Measurements from ENCODE around the gene ANXA4. TPM values are rescaled to one million over a fixed set of nuclear protein-coding genes. Genes with fewer than 3 reads are reported as not detected.

ANXA4 gene
- total and polyA plus RNA-seq, 8 donors: 40.8 to 193 (median 80.8) TPM

DNA sequence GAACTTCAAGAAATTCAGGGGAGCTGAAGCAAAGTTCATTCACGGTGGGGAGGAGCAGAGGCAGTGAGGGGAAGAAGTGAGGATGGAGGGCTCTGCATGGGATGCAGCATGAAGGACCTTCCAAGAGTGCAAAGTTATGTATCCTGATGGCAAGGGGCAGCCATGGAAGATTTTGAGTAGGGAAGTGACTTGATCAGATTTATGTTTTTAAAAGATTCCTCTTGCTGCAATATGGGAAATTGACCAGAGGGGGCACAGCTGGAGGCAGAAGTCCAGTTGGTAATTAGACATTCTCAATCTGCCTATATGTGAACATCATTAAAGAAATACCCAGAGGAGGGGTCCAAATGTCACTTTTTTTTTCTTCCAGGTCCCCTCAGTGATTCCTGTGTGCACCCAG, 21.5 kb upstream of the ANXA4 start:
- no peak for TF ChIP-seq EP300 (IDR thresholded peaks at IDR 0.05)
- TF ChIP-seq POLR2A (IDR thresholded peaks at IDR 0.05): no peak
- TF ChIP-seq, protein P1, sequence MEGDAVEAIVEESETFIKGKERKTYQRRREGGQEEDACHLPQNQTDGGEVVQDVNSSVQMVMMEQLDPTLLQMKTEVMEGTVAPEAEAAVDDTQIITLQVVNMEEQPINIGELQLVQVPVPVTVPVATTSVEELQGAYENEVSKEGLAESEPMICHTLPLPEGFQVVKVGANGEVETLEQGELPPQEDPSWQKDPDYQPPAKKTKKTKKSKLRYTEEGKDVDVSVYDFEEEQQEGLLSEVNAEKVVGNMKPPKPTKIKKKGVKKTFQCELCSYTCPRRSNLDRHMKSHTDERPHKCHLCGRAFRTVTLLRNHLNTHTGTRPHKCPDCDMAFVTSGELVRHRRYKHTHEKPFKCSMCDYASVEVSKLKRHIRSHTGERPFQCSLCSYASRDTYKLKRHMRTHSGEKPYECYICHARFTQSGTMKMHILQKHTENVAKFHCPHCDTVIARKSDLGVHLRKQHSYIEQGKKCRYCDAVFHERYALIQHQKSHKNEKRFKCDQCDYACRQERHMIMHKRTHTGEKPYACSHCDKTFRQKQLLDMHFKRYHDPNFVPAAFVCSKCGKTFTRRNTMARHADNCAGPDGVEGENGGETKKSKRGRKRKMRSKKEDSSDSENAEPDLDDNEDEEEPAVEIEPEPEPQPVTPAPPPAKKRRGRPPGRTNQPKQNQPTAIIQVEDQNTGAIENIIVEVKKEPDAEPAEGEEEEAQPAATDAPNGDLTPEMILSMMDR (IDR thresholded peaks at IDR 0.05): peak in 1 of 7 experiments; percentile 20
- intact Hi-C loops (cut with DNase I; ENCODE audit: low total_unique reads): loop anchor here (5.0 kb wide), 1 partner anchor 97 kb away; no protein-coding TSS in a partner anchor
- H3K9me3 ChIP-seq: no peaks in the 10 kb centered on the region

DNA sequence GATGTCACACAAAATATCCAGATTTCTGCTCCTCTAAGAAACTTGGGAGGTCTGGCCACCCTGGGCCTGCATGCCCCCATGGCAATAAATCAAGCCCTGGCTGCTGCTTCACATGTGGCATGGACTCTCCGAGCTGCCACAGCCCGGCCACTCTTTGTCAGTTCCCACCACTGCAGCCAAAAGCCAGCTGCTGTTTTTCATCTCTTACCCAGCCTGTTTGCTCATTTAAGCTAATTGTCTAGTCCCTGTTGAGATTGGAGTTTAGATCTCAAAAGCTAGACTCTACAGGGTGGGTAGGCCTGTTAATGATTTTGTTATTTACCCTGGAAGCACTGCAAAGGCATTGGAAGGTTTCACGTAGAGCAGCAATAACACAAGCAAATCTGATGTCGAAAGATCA, 20.9 kb upstream of the ANXA4 start:
- Histone ChIP-seq H3K27me3 (no peaks in the 10 kb centered on the region), H3K9me3 (no peaks in the 10 kb centered on the region), H3K4me1 (peaks cover 0 to 12% (median 5%) of the 10 kb centered on the region in 4 donors), H3K27ac (no peak overlapping the region), H3K36me3 (no peaks in the 10 kb centered on the region), H3K4me3 (no peak overlapping the region)
- intact Hi-C loops (cut with DNase I; ENCODE audit: low total_unique reads): loop anchor here (5.0 kb wide), 1 partner anchor 96 kb away; no protein-coding TSS in a partner anchor
- WGBS, 5 donors: 75 to 84% (median 80%) methylated on average over 4 of the region's 4 CpGs
- TF ChIP-seq, protein P1 (IDR thresholded peaks at IDR 0.05): no peak
- TF ChIP-seq POLR2A (IDR thresholded peaks at IDR 0.05) (no peak), POLR2AphosphoS5 (IDR thresholded peaks at IDR 0.05) (no peak), EP300 (IDR thresholded peaks at IDR 0.05) (no peak)
- DNase-seq: no peak

More for the DNA sequence above, 21.5 kb upstream of the ANXA4 start:
- H3K4me1 ChIP-seq: peaks cover 0 to 12% (median 5%) of the 10 kb centered on the region in 4 donors
- 50 to 81% (median 64%) methylated on average over 1 of the region's 1 CpG for WGBS, 5 donors
- no peak overlapping the region for H3K4me3 ChIP-seq
- no peak overlapping the region for H3K27ac ChIP-seq
- no peaks in the 10 kb centered on the region for H3K36me3 ChIP-seq
- DNase-seq: no peak
- no peaks in the 10 kb centered on the region for H3K27me3 ChIP-seq

DNA sequence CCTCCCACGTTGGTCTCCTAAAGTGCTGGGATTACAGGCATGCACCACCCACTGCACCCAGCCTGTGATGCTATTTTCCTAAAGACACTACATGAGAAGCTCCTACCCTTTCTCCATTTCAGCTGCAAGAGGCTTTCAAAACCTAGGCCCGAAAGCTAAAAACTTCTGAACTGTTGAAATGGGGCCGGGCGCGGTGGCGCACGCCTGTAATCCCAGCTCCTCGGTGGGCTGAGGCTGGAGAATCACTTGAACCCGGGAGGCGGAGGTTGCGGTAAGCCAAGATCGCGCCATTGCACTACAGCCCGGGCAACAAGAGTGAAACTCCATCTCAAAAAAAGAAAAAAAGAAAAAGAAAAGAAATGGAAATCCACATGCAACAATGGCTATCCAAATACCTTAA, 18.1 kb upstream of the ANXA4 start:
- intact Hi-C loops (cut with DNase I; ENCODE audit: low total_unique reads): loop anchor here (5.0 kb wide), 1 partner anchor 94 kb away; no protein-coding TSS in a partner anchor

GRCh38 chr2:69724540-69725159, 17.3 kb upstream of the ANXA4 start:
- WGBS, 5 donors: 1 to 5% (median 2%) methylated on average over 13 of the region's 13 CpGs
- Histone ChIP-seq H3K36me3 (no peaks in the 10 kb centered on the region), H3K27ac (no peak overlapping the region), H3K27me3 (no peaks in the 10 kb centered on the region), H3K4me3 (peak overlapping the region; percentile 7 to 33 (median 20)), H3K4me1 (peaks cover 0 to 12% (median 5%) of the 10 kb centered on the region in 4 donors), H3K9me3 (no peaks in the 10 kb centered on the region)
- intact Hi-C loops (cut with DNase I; ENCODE audit: low total_unique reads): loop anchor here (5.0 kb wide), 1 partner anchor 93 kb away; no protein-coding TSS in a partner anchor
- TF ChIP-seq POLR2A (IDR thresholded peaks at IDR 0.05) (no peak), POLR2AphosphoS5 (IDR thresholded peaks at IDR 0.05) (peak in 1 of 3 donors; percentile 92), EP300 (IDR thresholded peaks at IDR 0.05) (no peak)
- TF ChIP-seq, protein P1 (IDR thresholded peaks at IDR 0.05): peak in 6 of 7 experiments; percentile 20 to 98 (median 94)
- DNase-seq: peak; percentile 93 to 94

More for the DNA sequence above, 18.1 kb upstream of the ANXA4 start:
- Histone ChIP-seq H3K36me3 (no peaks in the 10 kb centered on the region), H3K27ac (no peak overlapping the region), H3K9me3 (no peaks in the 10 kb centered on the region), H3K27me3 (no peaks in the 10 kb centered on the region), H3K4me3 (no peak overlapping the region), H3K4me1 (peaks cover 0 to 12% (median 5%) of the 10 kb centered on the region in 4 donors)
- TF ChIP-seq, protein P1 (IDR thresholded peaks at IDR 0.05): no peak
- 89 to 94% (median 93%) methylated on average over 14 of the region's 14 CpGs for WGBS, 5 donors
- no peak for DNase-seq
